ENCODE results near the gene EIF1AX. TPM values are rescaled to one million over a fixed set of nuclear protein-coding genes. Genes with fewer than 3 reads are reported as not detected.

The EIF1AX gene
- total RNA-seq, 1 experiment from 2014 or later = 158 TPM

GRCh38 chrX:20135944-20136343 lies 5.7 kb downstream of the EIF1AX start:
- peaks cover 14% of the 10 kb centered on the region for H3K79me2 ChIP-seq (ENCODE audit: insufficient read depth, low read length)
- no peak overlapping the region for H3K27ac Mint-ChIP-seq
- no CpG with 5 or more reads among the region's 5 CpGs for WGBS (ENCODE audit: extremely low coverage, insufficient read length, low lambda C conversion rate)

More at GRCh38 chrX:20135944-20136343, 5.7 kb downstream of the EIF1AX start:
- Histone ChIP-seq H2BK5ac (ENCODE audit: insufficient read length, low read length) (no peak overlapping the region), H3K23me2 (ENCODE audit: insufficient read length, low read depth, low read length, poor library complexity, severe bottlenecking) (no peaks in the 10 kb centered on the region), H3K9me3 (ENCODE audit: control insufficient read depth, low read depth, low read length) (no peaks in the 10 kb centered on the region), H3K27me3 (ENCODE audit: insufficient read depth, low read length) (no peaks in the 10 kb centered on the region), H2AK5ac (ENCODE audit: insufficient read length, low read length) (no peak overlapping the region), H3K9ac (ENCODE audit: extremely low read depth, insufficient read length, low read length) (no peak overlapping the region), H2AFZ (ENCODE audit: low read length) (no peak overlapping the region), H2BK120ac (ENCODE audit: low read depth, low read length, poor library complexity, severe bottlenecking) (no peak overlapping the region), H3K4ac (ENCODE audit: low read depth, low read length) (no peak overlapping the region), H4K5ac (ENCODE audit: insufficient read length, low read depth, low read length) (no peak overlapping the region), H2BK12ac (ENCODE audit: insufficient read length, low read depth, low read length) (no peak overlapping the region), H3K79me1 (ENCODE audit: insufficient read depth, low read depth, low read length, poor library complexity, severe bottlenecking) (no peaks in the 10 kb centered on the region), H3K23ac (ENCODE audit: insufficient read length, low read depth, low read length) (no peak overlapping the region), H4K8ac (replicated peaks; ENCODE audit: insufficient read length, low read depth, low read length) (no peak overlapping the region), H3K18ac (ENCODE audit: insufficient read length, low read depth, low read length) (no peak overlapping the region), H3T11ph (ENCODE audit: low read length) (no peak overlapping the region), H4K91ac (ENCODE audit: insufficient read length, low read depth, low read length) (no peak overlapping the region), H4K20me1 (ENCODE audit: control insufficient read depth, insufficient read depth, insufficient read length) (no peaks in the 10 kb centered on the region), H2BK20ac (ENCODE audit: low read depth, low read length, poor library complexity, severe bottlenecking) (no peak overlapping the region), H3K56ac (ENCODE audit: insufficient read length, low read depth, low read length) (no peak overlapping the region), H3K27ac (ENCODE audit: insufficient read length, low read depth, low read length) (no peak overlapping the region), H3K4me1 (ENCODE audit: insufficient read depth, low read length) (no peaks in the 10 kb centered on the region), H3K4me2 (ENCODE audit: insufficient read depth, insufficient read length, low read length) (no peak overlapping the region), H3K14ac (ENCODE audit: insufficient read depth, low read length) (no peak overlapping the region), H2BK15ac (ENCODE audit: low read depth, low read length) (no peak overlapping the region)
- TF ChIP-seq, protein P1, sequence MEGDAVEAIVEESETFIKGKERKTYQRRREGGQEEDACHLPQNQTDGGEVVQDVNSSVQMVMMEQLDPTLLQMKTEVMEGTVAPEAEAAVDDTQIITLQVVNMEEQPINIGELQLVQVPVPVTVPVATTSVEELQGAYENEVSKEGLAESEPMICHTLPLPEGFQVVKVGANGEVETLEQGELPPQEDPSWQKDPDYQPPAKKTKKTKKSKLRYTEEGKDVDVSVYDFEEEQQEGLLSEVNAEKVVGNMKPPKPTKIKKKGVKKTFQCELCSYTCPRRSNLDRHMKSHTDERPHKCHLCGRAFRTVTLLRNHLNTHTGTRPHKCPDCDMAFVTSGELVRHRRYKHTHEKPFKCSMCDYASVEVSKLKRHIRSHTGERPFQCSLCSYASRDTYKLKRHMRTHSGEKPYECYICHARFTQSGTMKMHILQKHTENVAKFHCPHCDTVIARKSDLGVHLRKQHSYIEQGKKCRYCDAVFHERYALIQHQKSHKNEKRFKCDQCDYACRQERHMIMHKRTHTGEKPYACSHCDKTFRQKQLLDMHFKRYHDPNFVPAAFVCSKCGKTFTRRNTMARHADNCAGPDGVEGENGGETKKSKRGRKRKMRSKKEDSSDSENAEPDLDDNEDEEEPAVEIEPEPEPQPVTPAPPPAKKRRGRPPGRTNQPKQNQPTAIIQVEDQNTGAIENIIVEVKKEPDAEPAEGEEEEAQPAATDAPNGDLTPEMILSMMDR (conservative IDR thresholded peaks at IDR 0.05) = no peak
- DNase-seq = no peak
- H3K4me3 Mint-ChIP-seq = no peak overlapping the region
- peaks cover 46 to 81% (median 80%) of the 10 kb centered on the region in 3 experiments for H3K36me3 Mint-ChIP-seq (ENCODE audit: insufficient read depth in 1 of 3, low read depth in 3 of 3)
- peaks cover 5 to 12% of the 10 kb centered on the region in 2 experiments for H3K4me1 Mint-ChIP-seq
- peaks cover 45 to 51% of the 10 kb centered on the region in 2 experiments for H3K9me3 Mint-ChIP-seq
- H3K27me3 Mint-ChIP-seq (ENCODE audit: low read depth) = no peaks in the 10 kb centered on the region
